DOHH2 (cell line): ENCODE results near the gene HOXB6.

ENCODE experiments used
- H3F3A ChIP-seq: fragments of 200-600 bp; sonication (generic), shearing (Covaris generic); 2 replicates; pipeline ENCODE4 v1.6.0; 2016; ENCODE audit warnings: antibody characterized with exemption, mild to moderate bottlenecking; ENCODE audit not compliant: control insufficient read depth, insufficient read depth
- H3K27ac ChIP-seq: fragments of 200-600 bp; sonication (generic); 2 replicates; pipeline ENCODE4 v1.5.1; 2014; ENCODE audit warnings: low read depth, mild to moderate bottlenecking, low read length, moderate library complexity
- H3K27me3 ChIP-seq: fragments of 200-600 bp; sonication (generic); 2 replicates; pipeline ENCODE4 v1.6.1; 2014; ENCODE audit warnings: mild to moderate bottlenecking, low read length, mixed read lengths; ENCODE audit not compliant: control insufficient read depth
- H3K36me3 ChIP-seq: fragments of 200-600 bp; sonication (generic); 2 replicates; pipeline ENCODE4 v1.6.1; 2014; ENCODE audit warnings: mild to moderate bottlenecking, low read length, moderate library complexity, mixed read lengths; ENCODE audit not compliant: control insufficient read depth
- H3K4me1 ChIP-seq: fragments of 200-600 bp; sonication (generic); 2 replicates; pipeline ENCODE4 v1.6.1; 2014; ENCODE audit warnings: mild to moderate bottlenecking, low read length, mixed read lengths; ENCODE audit not compliant: control insufficient read depth
- H3K4me2 ChIP-seq: fragments of 200-600 bp; sonication (generic); 2 replicates; pipeline ENCODE4 v1.6.0; 2014; ENCODE audit warnings: mild to moderate bottlenecking, low read length, moderate library complexity
- H3K4me3 ChIP-seq: fragments of 200-600 bp; sonication (generic); 2 replicates; pipeline ENCODE4 v1.5.1; 2014; ENCODE audit warnings: mild to moderate bottlenecking, low read length, mixed read lengths
- H3K79me2 ChIP-seq: fragments of 200-600 bp; sonication (generic); 2 replicates; pipeline ENCODE4 v1.6.1; 2014; ENCODE audit warnings: mild to moderate bottlenecking, low read length, mixed read lengths; ENCODE audit not compliant: control insufficient read depth
- H3K9me2 ChIP-seq: fragments of 200-600 bp; sonication (generic); replicated peaks from 2 replicates; pipeline ENCODE4 v1.6.1; 2014; ENCODE audit warnings: mild to moderate bottlenecking, low read length, mixed read lengths; ENCODE audit not compliant: control insufficient read depth
- H3K9me3 ChIP-seq: fragments of 200-600 bp; sonication (generic); 2 replicates; pipeline ENCODE4 v1.6.1; 2014; ENCODE audit warnings: antibody characterized with exemption, low read length, mixed read lengths; ENCODE audit not compliant: control insufficient read depth, insufficient read depth
- H4K20me1 ChIP-seq: fragments of 200-600 bp; sonication (generic); 2 replicates; pipeline ENCODE4 v1.6.0; 2014; ENCODE audit warnings: low read depth, mild to moderate bottlenecking, antibody characterized with exemption, low read length, moderate library complexity; ENCODE audit not compliant: control insufficient read depth, insufficient read depth
- CTCF ChIP-seq: fragments of 200-600 bp; sonication (generic); IDR thresholded peaks from one replicate; pipeline ENCODE4 v1.5.1; 2014; ENCODE audit warnings: antibody characterized with exemption, mild to moderate bottlenecking, low read depth, low read length; ENCODE audit not compliant: poor library complexity, severe bottlenecking
- EZH2phosphoT487 ChIP-seq: fragments of 200-600 bp; sonication (generic); IDR thresholded peaks from 2 replicates; pipeline ENCODE4 v1.6.1; 2017; ENCODE audit warnings: borderline replicate concordance, mild to moderate bottlenecking, antibody characterized with exemption, low read length, moderate library complexity, mixed read lengths

The HOXB6 gene

DNA sequence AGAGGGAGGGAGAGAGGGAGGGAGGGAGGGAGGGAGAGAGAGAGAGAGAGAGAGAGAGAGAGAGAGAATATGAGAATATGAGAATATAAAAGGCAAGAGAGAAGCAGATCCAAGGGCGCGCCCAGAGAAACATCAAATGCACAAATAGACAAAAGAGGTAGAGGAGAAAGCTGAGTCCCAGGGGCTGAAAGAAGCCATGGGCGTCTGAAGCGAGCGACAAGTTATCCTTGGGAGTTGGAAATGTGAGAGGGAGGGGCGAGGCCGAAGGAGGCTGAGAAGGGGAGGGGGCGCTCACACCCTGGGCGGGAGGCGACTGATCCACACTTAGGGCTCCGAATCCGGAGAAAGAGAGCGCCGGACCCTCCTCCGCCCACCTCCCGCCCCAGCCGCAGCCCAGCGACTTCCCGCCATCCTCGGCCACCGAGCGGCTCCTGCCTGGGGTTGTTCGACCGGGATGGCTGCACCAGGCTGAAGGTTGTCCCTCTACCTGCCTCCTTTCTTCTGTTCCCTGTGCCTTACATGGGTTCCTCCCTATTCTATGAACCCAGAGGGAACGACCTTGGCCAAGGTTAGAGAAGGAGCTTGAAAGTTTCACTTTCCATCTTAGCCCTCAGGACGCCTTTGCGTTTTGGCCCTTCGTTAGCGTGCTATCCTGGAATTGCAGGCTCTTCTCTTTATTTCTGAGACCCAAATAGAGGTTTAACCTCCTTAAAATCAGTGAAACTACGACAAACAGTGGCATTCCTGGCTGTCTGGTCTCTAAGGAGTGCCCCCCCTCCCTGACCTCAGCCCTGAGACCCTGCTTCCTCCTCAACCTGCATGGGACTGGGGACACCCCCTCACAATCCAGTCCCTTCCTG, 42.5 kb upstream of the HOXB6 start:
- peak overlapping the region; percentile 33 for H3K4me2 ChIP-seq
- no peaks in the 10 kb centered on the region for H3K9me3 ChIP-seq
- H3K27me3 ChIP-seq, result peaks cover 10% of the 10 kb centered on the region
- no peak for TF ChIP-seq CTCF
- no peak for TF ChIP-seq EZH2phosphoT487
- H3K9me2 ChIP-seq, result no peaks in the 10 kb centered on the region
- no peaks in the 10 kb centered on the region for H3F3A ChIP-seq
- peak overlapping the region; percentile 37 for H3K4me3 ChIP-seq
- no peaks in the 10 kb centered on the region for H3K4me1 ChIP-seq
- H4K20me1 ChIP-seq, result no peaks in the 10 kb centered on the region
- H3K36me3 ChIP-seq, result no peaks in the 10 kb centered on the region
- H3K79me2 ChIP-seq, result no peaks in the 10 kb centered on the region
- H3K27ac ChIP-seq, result no peak overlapping the region

DNA sequence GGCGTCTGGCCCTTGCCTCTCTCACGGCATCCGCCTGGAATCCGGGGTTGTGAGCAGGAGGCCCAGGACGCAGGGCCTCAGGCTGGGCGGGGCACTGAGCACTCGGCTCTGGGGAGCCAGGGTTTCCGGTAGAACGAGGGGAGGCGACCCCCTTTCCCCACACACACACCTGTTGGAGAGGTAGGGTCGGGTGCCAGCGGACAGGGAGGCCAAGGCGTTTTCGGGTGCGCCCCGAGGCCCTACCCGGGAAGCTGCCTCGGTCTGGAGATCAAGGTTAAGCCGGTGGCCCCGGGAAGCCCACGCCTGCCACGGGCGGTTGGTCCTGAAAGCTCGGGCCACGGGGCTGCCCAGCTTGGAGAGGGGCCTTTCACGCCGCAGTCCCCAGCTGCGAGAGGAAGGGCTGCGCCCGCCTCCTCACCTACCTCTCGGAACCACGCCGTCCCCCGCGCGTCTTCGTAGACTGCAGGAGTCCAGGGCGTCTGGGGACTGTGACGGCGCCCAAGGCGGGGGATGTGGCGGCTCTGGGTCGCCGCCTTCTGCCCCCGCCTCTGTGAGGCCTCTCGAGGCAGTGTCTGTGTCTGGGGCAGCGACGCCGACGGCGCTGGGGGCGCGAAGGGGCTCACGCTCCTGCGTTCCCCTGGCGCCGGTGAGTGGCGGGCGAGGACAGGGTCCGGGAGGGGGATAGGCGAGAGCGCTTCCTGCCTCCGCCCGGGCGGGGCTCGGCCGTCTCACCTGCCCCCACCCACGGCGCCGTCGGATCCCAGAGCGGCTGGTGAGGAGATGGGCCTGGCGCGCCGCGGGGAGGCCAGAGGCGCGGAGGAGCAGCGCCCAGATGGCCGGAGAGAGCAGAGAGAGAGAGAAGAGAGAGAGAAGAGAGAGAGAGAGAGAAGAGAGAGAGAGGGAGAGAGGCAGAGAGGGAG, 41.7 kb upstream of the HOXB6 start:
- H3K27me3 ChIP-seq, result peaks cover 10% of the 10 kb centered on the region
- H3K27ac ChIP-seq, result no peak overlapping the region
- TF ChIP-seq CTCF, result no peak
- TF ChIP-seq EZH2phosphoT487, result no peak
- no peaks in the 10 kb centered on the region for H3F3A ChIP-seq
- peaks cover 7% of the 10 kb centered on the region for H3K4me1 ChIP-seq
- no peaks in the 10 kb centered on the region for H3K79me2 ChIP-seq
- no peaks in the 10 kb centered on the region for H3K9me2 ChIP-seq
- no peak overlapping the region for H3K4me3 ChIP-seq
- no peaks in the 10 kb centered on the region for H4K20me1 ChIP-seq
- no peak overlapping the region for H3K4me2 ChIP-seq
- no peaks in the 10 kb centered on the region for H3K9me3 ChIP-seq
- no peaks in the 10 kb centered on the region for H3K36me3 ChIP-seq

DNA sequence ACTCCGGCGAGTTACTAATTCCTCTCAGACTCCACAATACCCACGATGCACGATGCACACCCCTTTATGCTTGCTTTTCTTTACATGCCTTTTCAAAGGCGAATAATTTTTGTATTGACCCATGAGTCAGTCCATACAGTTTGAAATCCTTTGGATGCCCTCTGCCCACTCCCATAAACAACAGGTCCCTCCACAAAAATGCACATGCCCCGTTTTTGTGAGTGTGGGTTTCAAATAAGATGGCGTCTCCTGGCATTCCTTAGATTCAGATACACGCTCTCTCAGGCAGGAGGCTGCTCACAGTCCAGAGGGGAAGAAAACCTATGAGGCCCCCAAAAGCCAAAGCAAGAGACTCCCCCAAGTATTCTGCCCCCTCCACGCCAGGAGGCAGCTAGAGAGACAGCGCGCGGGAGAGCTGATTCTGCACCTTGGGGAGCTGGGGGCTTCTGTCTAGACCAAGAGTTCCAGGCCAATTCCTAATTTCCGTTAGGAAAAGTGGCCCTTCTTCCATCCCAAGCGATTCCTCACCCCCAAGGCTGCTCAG, 40.9 kb upstream of the HOXB6 start:
- no peak overlapping the region for H3K4me3 ChIP-seq
- no peak overlapping the region for H3K27ac ChIP-seq
- no peak overlapping the region for H3K4me2 ChIP-seq

More for the DNA sequence above, 40.9 kb upstream of the HOXB6 start:
- Histone ChIP-seq H4K20me1 (no peaks in the 10 kb centered on the region), H3F3A (no peaks in the 10 kb centered on the region), H3K27me3 (peaks cover 18% of the 10 kb centered on the region), H3K36me3 (no peaks in the 10 kb centered on the region), H3K79me2 (no peaks in the 10 kb centered on the region), H3K4me1 (peaks cover 11% of the 10 kb centered on the region), H3K9me3 (no peaks in the 10 kb centered on the region), H3K9me2 (no peaks in the 10 kb centered on the region)
- TF ChIP-seq CTCF (no peak), EZH2phosphoT487 (no peak)
